ENCODE results near the gene ALDH3B1. TPM values are rescaled to one million over a fixed set of nuclear protein-coding genes. Genes with fewer than 3 reads are reported as not detected.

The ALDH3B1 gene
- total and polyA plus RNA-seq, 4 donors: 1.6 to 7.1 (median 3.4) TPM

- no peak for DNase-seq (ENCODE audit: low spot score)
- Histone ChIP-seq H3K36me3 (ENCODE audit: control insufficient read depth in 4 of 4, insufficient read depth in 3 of 4, low read depth in 1 of 4, low read length in 3 of 4) (no peaks in the 10 kb centered on the region), H3K27me3 (ENCODE audit: control insufficient read depth in 4 of 4, insufficient read depth in 4 of 4, low read length in 3 of 4) (no peaks in the 10 kb centered on the region), H3K9me3 (ENCODE audit: control insufficient read depth in 4 of 4, low read length in 3 of 4) (no peaks in the 10 kb centered on the region), H3K9ac (ENCODE audit: low read depth in 1 of 2, low read length in 2 of 2) (no peak overlapping the region), H3K27ac (ENCODE audit: low read depth in 1 of 2, low read length in 2 of 2) (no peak overlapping the region), H3K4me3 (ENCODE audit: low read depth in 1 of 3, low read length in 3 of 3) (no peak overlapping the region), H3K4me1 (ENCODE audit: control insufficient read depth in 4 of 4, insufficient read depth in 4 of 4, low read length in 3 of 4) (peaks cover 5 to 16% (median 11%) of the 10 kb centered on the region in 4 donors)
- 97% methylated on average over 8 of the region's 8 CpGs for WGBS
- TF ChIP-seq YY1 (IDR thresholded peaks at IDR 0.05) (no peak), ZBTB33 (IDR thresholded peaks at IDR 0.05) (no peak), RAD21 (IDR thresholded peaks at IDR 0.05) (no peak), ATF3 (IDR thresholded peaks at IDR 0.05) (no peak), RXRA (IDR thresholded peaks at IDR 0.05) (no peak), HNF4A (conservative IDR thresholded peaks at IDR 0.05) (no peak), SP1 (IDR thresholded peaks at IDR 0.05) (no peak), FOXA2 (IDR thresholded peaks at IDR 0.05) (no peak), HNF4G (IDR thresholded peaks at IDR 0.05) (no peak), CTCF (IDR thresholded peaks at IDR 0.05; ENCODE audit: low read depth, low read length, missing input control) (no peak), TAF1 (conservative IDR thresholded peaks at IDR 0.05) (no peak), REST (IDR thresholded peaks at IDR 0.05) (no peak), JUND (IDR thresholded peaks at IDR 0.05) (no peak), MAX (IDR thresholded peaks at IDR 0.05) (no peak), GABPA (IDR thresholded peaks at IDR 0.05 in 1 of 2, conservative IDR thresholded peaks at IDR 0.05 in 1 of 2) (no peak), EGR1 (IDR thresholded peaks at IDR 0.05; ENCODE audit: low read depth in 2 of 2) (no peak)
Measured at GRCh38 chr11:68015467-68015866, 5.3 kb downstream of the ALDH3B1 start.
